Measurements from ENCODE around the gene NUP205.

GRCh38 chr7:135662373-135663114 is 104.8 kb downstream of the NUP205 start, which contains the start of gene STMP1:
- TF ChIP-seq POLR2A (IDR thresholded peaks at IDR 0.05; ENCODE audit: low read length) (peak; percentile 99), GATA1 (IDR thresholded peaks at IDR 0.05; ENCODE audit: low read depth, low read length) (no peak)

Data from erythroblast (primary cell).